HepG2 (cell line): ENCODE results near the gene BHLHE41. TPM values are rescaled to one million over a fixed set of nuclear protein-coding genes. Genes with fewer than 3 reads are reported as not detected.

Experiments
- ISX ChIP-seq: sonication (generic); formaldehyde crosslinking; conservative IDR thresholded peaks from 2 replicates; pipeline ENCODE4 v1.5.0; 2020; ENCODE audit warnings: missing genetic modification reagents
- ZNF383 ChIP-seq: sonication (generic); formaldehyde crosslinking; IDR thresholded peaks from 2 replicates; pipeline ENCODE4 v1.4.0; 2020; ENCODE audit warnings: missing genetic modification reagents, mild to moderate bottlenecking, borderline replicate concordance
- polyA plus RNA-seq, 8 experiments: library from polyadenylated mRNA; depleted of rRNA in 3 of 8; stranded (reverse) in 7 of 8; unstranded in 1 of 8; fragments of >200 nt; fragmentation: Illumina TruSeq in 4 of 8; extraction: Trizol in 4 of 8; gene quantifications; 2 replicates each; pipeline versions ENCODE4 v1.2.1 to v1.2.3, GENCODE V29; 2011 to 2016; ENCODE audit warnings: low read depth in 4 of 8, missing spikeins in 1 of 8, mixed read lengths in 1 of 8; ENCODE audit not compliant: insufficient read depth in 1 of 8
- total RNA-seq, 5 experiments: library from RNA; depleted of rRNA; stranded (reverse); fragments of >200 nt; fragmentation: Illumina TruSeq; extraction: Trizol; gene quantifications; 2 replicates each; pipeline ENCODE4 v1.2.3, GENCODE V29; 2016; ENCODE audit warnings: low read depth in 1 of 5
- TF ChIP-seq, protein P1 (sequence below): sonication (generic); formaldehyde crosslinking; IDR thresholded peaks from 2 replicates; pipeline ENCODE4 v1.4.0; 2020; ENCODE audit warnings: missing genetic modification reagents
- TF ChIP-seq, protein P2 (sequence below): sonication (generic); formaldehyde crosslinking; IDR thresholded peaks from 2 replicates; pipeline ENCODE4 v1.5.1; 2020; ENCODE audit warnings: mild to moderate bottlenecking, missing genetic modification reagents, moderate library complexity

Gene BHLHE41
- total and polyA plus RNA-seq, 2 of the 13 experiments (the other 11 are each of a cell fraction or from before 2014, with no cell fraction given) = 0.03 TPM; not detected in 1

DNA sequence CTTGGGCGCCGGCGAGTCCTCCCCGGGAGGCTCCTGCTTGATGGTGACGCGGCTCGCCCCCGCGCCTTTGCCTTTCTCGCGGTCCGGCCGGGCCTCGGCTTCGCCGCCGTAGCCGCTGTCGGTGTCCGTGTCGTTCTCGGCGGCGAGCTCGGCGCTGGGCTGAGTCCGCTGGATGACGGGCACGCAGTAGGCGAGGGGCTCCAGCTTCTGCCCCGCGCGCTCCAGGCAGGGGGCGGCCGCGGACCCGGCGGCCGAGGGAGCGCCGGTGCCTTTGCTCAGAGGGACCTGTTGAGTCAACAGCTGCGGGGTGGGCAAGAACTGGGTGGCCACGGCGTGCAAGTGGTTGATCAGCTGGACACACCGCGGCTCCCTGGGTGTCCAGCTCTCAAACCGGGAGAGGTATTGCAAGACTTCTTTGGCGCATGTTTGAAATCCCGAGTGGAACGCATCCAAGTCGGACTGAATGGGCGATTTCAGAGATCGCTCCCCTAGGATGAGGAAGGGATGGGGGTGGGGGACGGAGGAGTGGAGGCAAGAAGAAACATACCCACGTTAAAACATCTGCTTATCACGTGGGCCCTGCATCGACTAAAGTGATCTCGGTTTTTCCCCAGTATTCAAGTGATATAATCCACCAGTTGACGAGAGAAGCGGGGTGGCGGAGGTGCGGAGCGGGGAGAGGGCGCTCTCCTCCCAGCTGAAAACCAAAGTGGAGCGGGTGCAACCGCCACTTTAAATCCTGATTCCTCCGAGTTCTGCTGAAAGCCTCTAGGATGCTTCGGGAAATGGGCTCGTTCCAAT, 2.0 kb downstream of the BHLHE41 start (continued):
- TF ChIP-seq, protein P1, sequence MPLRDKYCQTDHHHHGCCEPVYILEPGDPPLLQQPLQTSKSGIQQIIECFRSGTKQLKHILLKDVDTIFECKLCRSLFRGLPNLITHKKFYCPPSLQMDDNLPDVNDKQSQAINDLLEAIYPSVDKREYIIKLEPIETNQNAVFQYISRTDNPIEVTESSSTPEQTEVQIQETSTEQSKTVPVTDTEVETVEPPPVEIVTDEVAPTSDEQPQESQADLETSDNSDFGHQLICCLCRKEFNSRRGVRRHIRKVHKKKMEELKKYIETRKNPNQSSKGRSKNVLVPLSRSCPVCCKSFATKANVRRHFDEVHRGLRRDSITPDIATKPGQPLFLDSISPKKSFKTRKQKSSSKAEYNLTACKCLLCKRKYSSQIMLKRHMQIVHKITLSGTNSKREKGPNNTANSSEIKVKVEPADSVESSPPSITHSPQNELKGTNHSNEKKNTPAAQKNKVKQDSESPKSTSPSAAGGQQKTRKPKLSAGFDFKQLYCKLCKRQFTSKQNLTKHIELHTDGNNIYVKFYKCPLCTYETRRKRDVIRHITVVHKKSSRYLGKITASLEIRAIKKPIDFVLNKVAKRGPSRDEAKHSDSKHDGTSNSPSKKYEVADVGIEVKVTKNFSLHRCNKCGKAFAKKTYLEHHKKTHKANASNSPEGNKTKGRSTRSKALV (CRISPR knock-in tag) = 0 out of 2 replicates have a peak, but pooled peaks have one; percentile 40
- TF ChIP-seq, protein P2, sequence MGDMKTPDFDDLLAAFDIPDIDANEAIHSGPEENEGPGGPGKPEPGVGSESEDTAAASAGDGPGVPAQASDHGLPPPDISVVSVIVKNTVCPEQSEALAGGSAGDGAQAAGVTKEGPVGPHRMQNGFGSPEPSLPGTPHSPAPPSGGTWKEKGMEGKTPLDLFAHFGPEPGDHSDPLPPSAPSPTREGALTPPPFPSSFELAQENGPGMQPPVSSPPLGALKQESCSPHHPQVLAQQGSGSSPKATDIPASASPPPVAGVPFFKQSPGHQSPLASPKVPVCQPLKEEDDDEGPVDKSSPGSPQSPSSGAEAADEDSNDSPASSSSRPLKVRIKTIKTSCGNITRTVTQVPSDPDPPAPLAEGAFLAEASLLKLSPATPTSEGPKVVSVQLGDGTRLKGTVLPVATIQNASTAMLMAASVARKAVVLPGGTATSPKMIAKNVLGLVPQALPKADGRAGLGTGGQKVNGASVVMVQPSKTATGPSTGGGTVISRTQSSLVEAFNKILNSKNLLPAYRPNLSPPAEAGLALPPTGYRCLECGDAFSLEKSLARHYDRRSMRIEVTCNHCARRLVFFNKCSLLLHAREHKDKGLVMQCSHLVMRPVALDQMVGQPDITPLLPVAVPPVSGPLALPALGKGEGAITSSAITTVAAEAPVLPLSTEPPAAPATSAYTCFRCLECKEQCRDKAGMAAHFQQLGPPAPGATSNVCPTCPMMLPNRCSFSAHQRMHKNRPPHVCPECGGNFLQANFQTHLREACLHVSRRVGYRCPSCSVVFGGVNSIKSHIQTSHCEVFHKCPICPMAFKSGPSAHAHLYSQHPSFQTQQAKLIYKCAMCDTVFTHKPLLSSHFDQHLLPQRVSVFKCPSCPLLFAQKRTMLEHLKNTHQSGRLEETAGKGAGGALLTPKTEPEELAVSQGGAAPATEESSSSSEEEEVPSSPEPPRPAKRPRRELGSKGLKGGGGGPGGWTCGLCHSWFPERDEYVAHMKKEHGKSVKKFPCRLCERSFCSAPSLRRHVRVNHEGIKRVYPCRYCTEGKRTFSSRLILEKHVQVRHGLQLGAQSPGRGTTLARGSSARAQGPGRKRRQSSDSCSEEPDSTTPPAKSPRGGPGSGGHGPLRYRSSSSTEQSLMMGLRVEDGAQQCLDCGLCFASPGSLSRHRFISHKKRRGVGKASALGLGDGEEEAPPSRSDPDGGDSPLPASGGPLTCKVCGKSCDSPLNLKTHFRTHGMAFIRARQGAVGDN = peak; percentile 37
- TF ChIP-seq ISX = no peak
- TF ChIP-seq ZNF383 (CRISPR knock-in tag) = no peak
